ENCODE data around the gene BLID. TPM values are rescaled to one million over a fixed set of nuclear protein-coding genes. Genes with fewer than 3 reads are reported as not detected.

BLID gene, protein sequence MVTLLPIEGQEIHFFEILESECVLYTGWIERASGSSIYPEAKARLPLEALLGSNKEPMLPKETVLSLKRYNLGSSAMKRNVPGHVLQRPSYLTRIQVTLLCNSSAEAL
- not detected for polyA plus RNA-seq (ENCODE audit: insufficient read length in 12 of 12)
- long read RNA-seq, donor 1 = 0 reads
- long read RNA-seq, donor 2 = 0 reads
- long read RNA-seq, donor 3 = 0 reads
- long read RNA-seq, donor 4 = 0 reads
- long read RNA-seq, donor 5 = 0 reads
- long read RNA-seq, donor 6 = 0 reads
- long read RNA-seq, donor 7 = 0 reads
- long read RNA-seq, donor 8 = 0 reads
- long read RNA-seq, donor 9 = 0 reads
- long read RNA-seq, donor 10 = 0 reads
- long read RNA-seq, donor 11 = 0 reads

DNA sequence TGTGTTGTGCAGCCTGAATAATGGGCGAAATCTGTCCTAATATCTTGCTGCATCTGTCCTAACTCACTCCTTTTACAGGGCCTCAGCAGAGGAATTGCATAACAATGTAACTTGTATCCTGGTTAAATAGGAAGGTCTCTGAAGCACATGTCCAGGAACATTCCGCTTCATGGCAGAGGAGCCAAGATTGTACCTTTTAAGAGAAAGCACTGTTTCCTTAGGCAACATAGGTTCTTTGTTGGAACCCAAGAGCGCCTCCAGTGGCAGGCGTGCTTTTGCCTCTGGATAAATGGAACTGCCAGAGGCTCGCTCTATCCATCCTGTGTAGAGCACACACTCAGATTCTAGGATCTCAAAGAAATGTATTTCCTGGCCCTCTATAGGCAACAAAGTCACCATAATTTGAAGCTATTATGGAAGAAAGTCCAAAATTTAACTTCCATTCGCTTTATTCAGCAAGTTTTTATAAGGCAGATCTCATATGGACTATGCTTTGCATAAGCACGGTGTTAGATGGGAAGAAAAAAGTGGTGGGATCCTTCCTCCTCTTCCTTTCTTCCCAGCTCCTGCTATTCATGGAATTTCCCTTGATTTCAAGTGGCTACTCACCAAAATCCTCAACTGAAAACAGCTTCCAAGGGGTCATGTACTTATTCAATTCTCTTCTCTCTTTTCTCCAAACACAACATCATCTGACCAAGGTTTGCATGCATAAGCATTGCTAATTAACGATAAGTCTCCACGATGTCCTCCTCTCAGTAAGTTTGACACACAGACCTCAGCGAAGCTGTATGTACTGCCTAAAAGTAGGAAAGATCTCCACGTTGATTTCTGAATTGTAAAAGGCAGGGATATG, at the start of gene BLID:
Gene BLID, minus strand, starts transcription at position 692 of the 856 bp plus-strand sequence. Its CDS starts 293 bp downstream, at position 399.
- DNase-seq = no peak

DNA sequence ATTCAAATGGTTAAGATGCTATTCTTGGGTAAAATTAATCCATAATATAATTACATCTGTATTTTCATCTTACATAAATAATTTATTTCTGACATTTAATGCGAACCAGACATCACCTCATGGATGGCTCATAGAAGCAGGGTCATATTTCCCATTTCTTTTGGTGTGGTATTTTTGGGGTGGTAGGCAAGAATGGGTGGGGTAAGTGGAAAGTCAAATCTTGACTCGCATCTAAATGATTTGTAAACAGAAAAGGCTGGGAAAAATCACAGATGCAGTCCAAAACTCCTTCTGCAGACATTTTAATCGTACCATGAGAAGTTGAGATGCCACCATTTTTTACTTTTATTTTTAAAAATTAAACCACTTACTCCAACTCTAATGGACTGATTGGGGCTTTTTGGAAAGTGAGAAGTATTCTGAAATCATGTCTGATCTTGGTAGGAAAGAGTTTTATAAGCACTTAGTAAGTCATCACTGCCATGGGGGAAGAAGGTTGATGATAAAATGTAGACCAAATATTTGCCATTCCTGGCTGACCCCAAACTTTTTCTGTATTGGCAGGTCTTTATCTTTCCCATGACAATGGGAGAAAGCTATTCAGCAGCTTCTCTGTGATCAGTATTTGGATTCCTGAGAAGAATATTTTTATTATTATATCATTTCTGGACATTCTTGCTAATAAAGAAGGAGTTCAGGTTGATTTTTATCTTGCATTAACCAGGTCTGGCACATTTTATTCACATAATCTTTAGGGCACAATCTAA, 47.2 kb upstream of the BLID start:
- DNase-seq = no peak

DNA sequence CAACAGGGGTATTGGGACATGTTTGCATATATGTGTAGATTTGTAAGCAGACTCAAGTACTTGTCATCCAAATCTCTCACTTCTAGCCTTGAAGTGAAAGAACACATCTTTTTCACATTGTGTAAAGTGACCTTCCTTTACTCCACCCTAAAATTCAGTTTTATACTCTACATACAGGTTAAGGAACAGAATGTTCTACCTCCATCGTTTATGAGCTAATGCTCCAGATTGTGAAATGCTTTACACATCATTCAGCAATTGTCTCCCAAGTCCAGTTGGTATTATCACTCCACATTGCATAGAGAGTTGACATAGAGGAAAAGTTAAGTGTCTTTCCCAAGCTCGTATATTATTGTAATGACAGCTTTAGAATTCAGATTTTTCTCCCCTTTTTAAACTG, 46.1 kb upstream of the BLID start:
- DNase-seq = no peak

DNA sequence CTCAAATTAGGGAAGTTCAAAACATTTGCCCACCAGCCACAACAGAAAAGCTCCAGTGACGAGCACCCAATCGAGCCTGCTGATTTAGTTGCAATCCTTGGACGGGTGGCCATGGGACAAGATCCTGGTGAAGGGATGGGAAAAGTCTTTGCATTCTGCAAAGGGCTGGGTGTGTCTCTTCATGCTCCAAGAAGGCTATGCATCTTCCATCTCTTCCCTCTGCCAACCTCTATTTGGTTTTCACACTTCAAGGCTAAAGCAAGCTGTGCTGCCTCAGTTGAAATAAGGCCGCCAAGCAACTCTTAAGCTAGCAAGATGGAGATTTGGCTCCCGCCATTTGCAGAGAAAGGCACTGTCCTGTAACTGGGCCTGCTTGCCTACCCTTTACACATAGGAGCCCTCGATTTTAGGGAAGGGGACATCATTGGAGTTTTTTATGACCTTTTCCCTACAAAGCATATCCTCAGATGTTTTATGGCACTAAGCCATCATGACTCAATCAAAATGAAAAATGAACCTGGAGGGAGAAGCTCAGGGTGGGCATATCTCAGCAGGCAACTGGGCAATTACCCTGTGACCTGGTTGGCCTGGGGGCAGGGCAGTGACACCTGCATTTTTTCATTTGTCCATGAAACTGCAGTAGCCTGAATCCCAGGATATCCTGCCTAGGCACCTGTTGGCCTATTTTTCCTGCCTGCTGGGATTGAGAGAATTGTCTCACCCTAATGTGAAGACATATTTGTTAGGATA, 45.0 kb upstream of the BLID start:
- DNase-seq = no peak

DNA sequence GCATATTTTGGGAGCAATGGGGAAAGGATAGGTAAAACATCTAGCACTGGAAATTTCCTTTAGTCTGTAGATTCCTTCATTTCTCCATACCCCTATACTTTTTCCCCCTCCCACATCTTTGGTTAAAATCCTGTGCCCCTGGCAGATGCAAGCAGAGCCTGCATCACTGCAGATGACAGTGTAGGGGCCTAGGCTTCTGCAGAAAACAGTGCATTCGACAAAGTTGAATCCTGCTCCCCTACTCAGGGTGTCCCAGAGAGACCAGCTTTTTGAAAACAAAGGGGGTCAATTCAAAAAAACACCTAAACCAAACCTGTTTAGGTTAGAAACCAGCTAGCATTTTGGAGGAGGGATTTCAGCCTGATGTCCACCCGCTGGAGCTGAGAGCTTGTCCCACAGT, 43.8 kb upstream of the BLID start:
- no peak for DNase-seq

DNA sequence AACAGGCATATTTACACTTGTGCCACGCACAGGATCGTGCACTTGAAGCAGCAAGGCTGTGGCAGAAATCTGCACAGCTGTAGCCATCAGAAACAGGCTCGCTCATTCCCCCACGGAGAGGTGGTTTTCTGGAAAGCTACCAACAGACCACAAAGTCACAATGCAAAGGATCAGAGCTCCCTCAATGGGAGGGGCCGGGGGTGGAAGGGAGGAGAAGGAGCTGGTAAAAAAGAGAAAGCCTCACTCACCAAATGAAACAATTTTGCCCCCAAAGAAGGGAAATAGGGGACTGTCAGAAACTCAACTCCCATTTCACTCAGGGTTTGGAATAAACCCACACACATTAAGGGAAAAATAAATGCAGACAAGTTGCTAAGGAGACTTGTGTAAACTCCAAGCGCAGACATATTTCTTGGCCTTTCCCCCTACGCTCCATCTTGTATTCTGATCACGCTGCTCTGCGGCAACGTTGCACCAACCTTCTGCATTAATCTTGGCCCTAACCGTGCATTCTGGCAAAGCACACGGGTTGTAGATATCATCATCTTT, 43.2 kb upstream of the BLID start:
- peak; percentile 83 for DNase-seq

DNA sequence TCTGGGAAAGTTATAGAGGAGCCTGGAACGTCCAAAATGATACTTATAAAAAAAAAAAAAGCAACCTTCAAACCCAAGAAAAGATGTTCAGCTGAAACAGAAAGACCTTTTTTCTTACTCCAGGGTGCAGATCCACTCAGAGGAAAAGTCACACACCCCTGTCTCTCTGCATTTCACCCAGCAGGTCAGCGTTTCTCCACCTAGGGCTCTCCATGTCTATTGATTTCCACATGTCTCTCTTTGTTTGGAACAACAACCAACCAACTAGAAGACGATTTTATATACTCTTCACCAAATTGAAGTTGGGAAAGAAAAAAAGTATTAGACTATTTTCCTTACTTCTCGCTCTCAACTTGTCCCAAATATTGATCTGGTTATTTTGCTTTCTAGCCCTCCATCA, 42.2 kb upstream of the BLID start:
- no peak for DNase-seq

DNA sequence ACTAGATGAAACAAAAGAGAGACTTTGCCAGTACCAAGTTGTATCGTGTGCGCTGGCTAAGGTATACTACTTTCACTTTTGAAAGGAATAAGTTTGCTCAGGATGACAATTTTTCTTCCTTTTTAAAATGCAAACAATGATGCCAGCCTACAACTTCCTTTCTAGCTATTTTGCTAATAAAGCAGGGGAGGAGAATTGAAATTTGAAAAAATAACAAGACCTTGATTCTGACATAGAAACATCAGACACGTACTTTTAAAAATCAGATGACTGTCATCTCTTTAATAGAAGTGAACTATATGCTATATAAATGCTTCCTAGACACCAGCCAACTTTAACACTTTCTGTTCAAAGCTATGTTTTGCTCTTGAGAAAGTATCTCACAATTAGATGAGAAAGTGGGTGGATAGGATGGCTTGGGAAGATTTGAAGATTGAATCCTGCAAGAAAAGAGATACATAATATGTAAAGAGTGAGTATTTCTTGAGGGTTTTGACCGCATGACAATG, 41.7 kb upstream of the BLID start:
- peak; percentile 56 for DNase-seq

DNA sequence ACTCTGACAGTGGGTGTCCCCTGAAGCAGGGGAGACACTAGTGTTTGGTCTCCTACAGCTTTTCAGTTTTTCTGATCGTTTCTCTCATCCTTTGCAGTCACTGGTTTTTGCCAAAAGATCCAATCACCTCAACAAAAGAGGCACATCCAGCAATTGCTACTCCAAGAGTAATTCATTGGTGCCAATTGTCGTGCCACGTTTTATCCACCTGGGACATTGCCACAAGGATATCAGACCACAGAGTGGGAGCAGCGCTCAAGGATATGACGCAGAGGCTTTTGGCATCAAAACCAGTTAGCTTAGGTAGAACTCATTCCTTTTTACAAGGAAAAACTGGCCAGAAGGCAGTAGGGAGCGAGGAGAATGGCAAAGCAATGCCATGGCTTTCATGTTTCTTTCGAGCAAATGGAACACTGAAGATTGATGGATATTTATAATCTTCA, 40.9 kb upstream of the BLID start:
- DNase-seq = peak; percentile 66

DNA sequence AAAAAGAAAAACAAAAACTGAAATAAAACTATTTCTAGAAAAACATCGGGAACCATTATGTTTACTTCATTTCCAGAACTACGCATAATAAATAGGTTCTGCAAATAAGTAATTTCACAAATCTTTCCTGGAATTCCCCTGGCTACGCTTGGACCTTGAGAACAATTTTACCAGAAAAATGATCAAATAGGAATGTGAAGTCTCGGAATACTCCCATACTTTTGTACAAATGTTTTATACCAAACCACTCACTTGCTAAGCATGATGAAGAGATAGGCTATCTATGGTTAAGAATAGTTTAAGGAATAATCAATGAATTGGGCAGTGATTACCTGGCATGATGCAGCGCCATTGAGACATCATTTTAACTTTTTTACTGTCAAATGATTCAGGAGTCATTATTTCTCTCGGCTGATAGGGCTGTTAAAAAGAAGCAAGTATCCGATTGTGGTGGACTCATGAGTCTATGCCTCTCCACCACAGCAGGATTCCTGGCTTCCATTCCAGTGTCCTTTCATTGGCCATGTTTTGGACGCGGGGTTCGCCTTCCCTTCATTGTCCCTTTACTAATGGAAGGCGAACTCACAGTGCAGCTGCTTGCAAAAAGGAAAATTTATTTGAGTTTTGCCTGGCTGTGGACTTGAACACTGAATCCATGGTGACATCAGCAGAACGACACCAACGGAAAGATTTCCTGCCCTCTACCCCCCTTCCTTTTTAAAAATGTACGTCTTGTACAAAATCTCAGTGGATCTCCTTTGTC, 39.9 kb upstream of the BLID start:
- DNase-seq = no peak

DNA sequence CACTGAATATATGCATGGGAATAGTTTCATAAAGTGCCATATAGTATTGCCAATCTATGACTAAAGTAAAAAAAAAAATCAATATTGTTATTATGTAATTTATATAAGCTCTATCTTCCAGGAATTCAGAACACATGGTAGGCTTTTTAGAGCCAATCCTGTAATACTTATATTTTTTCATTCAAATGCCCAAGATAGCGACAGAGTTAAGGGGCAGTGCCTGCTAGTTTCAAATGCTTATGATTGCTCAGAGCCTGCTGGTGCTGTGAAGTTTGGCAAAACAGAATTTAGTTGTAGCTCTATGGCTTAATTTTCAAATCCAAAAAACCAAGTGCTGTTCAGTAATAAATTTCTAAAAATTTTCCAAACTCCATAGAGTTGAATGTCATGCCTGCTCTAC, 39.0 kb upstream of the BLID start:
- DNase-seq = no peak

DNA sequence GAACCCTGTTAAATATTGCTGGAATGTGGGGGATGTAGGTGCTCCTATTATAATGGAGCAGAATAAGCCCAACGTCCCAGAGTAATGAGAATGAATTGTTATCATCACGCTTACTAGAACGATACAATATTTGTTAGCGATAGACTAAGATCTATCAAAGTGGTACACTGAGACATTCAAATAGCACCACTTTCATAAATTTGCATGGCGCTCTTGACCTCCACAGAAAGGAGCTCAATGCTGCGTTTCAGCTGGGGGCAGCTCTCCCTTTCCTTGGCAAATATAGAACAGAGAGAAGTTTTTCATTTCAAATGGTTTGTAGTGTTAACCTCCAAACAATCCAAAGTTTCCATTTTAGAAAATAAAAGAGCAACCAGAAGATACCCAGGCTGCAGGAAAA, 38.2 kb upstream of the BLID start:
- no peak for DNase-seq

DNA sequence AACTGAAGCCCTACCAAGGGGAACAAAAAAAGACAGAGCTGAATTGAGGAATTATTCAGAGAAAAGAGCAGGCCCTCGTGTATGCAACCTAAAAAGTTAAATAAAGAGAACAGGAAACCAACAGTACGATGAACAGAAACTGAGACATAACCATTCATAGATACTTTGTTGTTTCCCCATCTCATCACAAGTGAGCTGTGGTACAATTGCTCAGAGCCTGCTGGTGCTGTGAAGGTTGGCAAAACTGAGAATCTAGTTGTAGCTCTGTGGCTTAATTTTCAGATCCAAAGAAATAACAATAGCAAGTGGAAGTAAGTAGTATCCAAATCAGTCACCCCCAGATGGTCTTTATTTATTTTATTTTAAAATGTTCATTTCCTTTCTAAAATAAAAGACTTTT, 37.7 kb upstream of the BLID start:
- no peak for DNase-seq

DNA sequence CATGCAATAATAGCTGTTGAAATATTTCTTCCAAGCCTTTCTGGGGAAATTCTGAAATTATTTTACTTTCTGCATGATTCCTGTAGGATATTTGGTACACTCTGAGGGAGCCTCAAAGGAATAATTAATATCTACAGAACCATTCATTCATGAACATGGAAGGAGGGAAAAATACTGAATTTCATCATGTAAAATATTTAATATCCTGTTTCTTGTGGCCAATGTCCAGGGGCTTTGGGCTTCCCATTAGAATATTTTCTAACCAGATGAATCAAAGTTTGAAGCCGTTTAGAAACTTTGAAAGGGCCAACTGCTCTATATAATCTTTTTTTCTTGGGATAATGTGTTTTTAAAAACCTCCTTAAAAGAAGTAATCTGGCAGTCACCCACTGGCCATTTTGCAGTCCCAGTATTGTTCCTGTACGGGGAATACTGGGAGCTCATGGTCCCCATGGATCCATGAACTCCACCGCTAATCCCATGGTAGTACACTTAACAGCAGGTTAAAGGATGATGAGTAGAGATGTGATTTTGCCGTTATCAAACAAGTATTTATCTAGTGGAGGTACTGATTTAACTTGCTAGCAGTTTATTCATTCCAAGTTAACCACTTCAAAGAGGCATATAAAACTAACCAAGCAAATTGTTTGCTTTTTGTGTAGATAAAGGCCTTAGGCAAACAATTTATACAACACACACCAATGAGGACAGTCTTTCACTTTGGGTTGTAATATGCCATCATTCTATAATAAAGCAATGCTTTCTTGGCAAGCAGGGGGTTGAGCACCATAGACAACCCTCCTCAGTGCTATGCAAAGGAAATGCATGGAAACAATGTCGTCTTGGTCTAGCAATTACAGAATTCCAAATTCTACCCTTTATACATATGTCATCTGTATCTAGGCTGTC, 34.5 kb upstream of the BLID start:
- DNase-seq = no peak

DNA sequence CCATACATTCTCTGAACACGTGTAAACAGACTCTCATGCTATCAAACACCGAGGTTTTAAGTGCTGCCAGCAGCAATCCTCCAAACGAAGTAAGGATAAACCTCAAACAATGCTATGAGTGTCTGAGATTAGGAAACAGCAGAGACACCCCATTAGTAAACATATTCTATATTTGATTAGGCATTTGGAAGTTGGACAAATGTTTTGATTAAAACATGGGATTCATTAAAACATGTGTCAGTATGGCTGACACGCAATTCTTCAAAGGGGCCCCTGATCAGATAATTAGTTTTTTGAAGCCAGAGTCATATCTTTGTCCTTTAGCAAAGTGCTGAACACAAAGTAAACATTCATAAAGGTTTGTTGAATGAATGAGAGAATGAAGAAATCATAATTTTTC, 33.2 kb upstream of the BLID start:
- DNase-seq = no peak

DNA sequence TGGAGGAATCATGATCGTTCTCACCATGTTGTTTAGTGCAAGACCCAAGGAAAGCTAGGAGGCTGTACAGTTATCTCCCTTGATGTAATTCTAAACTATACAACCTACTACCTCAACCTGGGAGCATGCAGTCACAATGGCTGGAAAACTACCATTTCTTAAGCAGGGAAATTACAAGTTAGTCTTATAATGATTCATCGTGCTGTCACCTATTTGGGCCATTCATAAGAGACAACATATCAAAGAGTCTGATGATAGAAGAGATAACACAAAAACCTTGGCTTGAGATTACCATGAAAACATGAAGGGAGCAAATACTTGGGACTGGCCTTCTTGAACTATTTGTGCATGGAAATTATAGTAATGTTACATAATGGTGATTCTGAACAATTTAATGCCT, 30.5 kb upstream of the BLID start:
- DNase-seq = no peak

DNA sequence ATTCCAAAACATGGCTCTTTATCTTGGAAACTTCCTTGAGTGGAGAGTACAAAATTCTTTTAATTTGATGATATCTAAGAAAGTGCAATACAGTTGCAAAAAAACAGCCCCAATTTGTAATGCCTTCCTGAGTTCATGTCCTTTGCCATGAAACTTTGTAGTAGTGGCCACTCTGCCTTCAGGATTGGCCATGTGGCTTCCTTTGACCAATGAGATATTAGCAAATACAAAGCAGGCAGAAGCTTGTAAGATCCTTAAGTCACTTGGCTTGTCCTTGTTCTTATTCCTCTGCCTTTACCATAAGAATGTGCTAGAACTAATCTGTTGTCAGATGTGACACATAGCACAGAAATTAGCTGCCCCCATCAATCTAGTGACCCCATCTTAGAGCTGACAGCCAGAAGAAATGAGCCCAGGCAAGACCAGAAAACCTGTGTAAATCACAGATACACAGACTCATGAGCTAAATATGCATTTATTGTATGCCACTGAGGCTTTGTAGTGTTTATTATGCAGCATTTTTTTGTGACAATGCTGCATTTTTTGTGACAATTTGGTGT, 29.8 kb upstream of the BLID start:
- no peak for DNase-seq

DNA sequence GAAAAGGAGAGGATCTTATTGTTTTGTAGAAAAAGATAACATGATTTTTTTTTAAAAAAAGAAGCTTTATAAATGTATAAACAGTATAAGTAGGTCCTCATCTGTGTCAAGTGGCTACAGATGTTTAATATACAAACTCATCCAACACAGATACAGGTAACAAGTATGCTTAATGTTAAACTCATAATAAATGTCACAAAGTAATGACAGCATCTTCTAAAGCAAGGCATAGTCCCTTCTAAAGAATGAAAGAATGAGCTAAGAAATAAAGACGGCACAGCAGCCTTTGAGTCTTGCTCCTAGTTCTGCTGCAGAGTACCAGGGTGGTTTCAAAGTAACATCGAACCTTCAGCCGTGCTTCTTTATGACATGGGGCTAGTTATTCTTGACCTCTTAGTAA, 28.7 kb upstream of the BLID start:
- DNase-seq = no peak

DNA sequence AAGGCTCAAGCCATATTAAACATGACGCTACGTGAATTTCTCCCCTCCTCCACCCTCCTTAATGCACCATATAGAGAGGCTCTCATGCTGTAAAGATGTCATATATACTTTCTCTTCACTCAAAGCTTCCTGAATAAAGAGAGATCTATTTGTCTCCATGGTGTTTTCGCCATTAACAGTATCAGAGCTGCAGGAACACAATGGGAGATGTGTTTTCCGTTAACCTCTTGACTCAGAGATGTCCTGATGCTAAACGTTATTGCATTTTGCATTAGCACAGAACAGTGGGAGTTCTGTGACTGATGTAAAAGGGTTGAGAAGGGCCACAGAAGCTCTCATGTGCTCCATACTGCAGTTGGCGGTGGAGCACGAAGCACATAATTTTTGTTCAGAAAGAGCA, 25.7 kb upstream of the BLID start:
- DNase-seq = no peak
